Omental fat pad (tissue), 4 donors: ENCODE results near the gene USP9X. TPM values are rescaled to one million over a fixed set of nuclear protein-coding genes. Genes with fewer than 3 reads are reported as not detected.
"Not testable (repeated sequence)": the region's sequence is repeated elsewhere in the genome, so short reads cannot be mapped to it uniquely, and the experiment has no call there.

Experiments used
- ATAC-seq: fragments of 150-250 bp; one replicate; pipeline ENCODE4 v1.9.1; 2016; ENCODE audit warnings: mild to moderate bottlenecking, moderate library complexity; ENCODE audit not compliant: low FRiP score
- DNase-seq: peaks from one replicate; pipeline ENCODE4 v3.0.0-alpha.2; 2019; ENCODE audit warnings: low spot score
- total RNA-seq, 4 donors: library from RNA; depleted of rRNA; stranded (reverse); fragments of >200 nt; gene quantifications; one replicate each; pipeline ENCODE4 v1.1.0, GENCODE V29; 2016
- TF ChIP-seq, protein P1 (sequence below), 3 donors: fragments of 450-650 bp; IDR thresholded peaks; one replicate each; pipeline ENCODE4 v1.5.1; 2016 to 2017; ENCODE audit warnings: antibody characterized with exemption in 3 of 3, mild to moderate bottlenecking in 3 of 3, moderate library complexity in 2 of 3

The USP9X gene
- total RNA-seq, 4 donors from 2014 or later, result 72.4 to 160 (median 129) TPM

GRCh38 chrX:41142130-41142910, 57.1 kb downstream of the USP9X start:
- DNase-seq, result no peak
- TF ChIP-seq, protein P1, sequence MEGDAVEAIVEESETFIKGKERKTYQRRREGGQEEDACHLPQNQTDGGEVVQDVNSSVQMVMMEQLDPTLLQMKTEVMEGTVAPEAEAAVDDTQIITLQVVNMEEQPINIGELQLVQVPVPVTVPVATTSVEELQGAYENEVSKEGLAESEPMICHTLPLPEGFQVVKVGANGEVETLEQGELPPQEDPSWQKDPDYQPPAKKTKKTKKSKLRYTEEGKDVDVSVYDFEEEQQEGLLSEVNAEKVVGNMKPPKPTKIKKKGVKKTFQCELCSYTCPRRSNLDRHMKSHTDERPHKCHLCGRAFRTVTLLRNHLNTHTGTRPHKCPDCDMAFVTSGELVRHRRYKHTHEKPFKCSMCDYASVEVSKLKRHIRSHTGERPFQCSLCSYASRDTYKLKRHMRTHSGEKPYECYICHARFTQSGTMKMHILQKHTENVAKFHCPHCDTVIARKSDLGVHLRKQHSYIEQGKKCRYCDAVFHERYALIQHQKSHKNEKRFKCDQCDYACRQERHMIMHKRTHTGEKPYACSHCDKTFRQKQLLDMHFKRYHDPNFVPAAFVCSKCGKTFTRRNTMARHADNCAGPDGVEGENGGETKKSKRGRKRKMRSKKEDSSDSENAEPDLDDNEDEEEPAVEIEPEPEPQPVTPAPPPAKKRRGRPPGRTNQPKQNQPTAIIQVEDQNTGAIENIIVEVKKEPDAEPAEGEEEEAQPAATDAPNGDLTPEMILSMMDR (IDR thresholded peaks at IDR 0.05), result no peak
- ATAC-seq, result no peak

- DNase-seq, result no peak
- TF ChIP-seq, protein P1 (IDR thresholded peaks at IDR 0.05), result no peak
- no peak for ATAC-seq
Observed at GRCh38 chrX:41144873-41145272, 59.6 kb downstream of the USP9X start.

DNA sequence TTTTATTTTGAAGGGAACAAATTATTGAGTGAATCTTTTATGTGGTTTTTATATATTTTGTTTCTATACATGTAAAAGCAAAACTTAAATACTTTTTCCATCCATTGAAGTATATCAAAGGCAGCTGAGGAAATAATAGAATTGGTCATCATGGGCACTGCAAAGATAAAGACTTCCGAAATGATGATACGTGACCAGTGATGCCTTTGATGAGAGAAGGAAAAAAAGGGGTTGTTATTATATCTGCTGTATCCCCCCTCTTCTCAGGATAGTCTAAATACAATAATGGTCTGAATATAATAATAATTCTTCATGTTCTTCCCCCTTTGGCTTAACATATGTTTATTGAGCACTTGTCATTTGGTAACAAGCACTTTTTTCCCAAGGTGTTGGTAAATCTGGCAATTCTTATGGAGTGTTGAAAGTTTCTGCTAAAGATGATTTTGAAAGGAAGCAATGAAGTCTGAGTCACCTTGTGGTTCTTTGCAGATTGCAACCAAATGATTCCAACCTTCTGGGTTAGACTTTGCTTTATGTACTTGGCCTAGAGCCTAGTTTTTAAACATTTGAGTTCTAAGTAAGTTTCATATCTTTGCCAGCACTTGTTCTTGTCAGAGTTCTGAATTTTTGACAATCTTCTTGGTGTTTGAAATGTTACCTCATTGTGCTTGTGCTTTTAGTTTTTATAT, 60.8 kb downstream of the USP9X start:
- TF ChIP-seq, protein P1 (IDR thresholded peaks at IDR 0.05), result no peak
- DNase-seq (no peak), ATAC-seq (peak; percentile 41)

- DNase-seq (no peak), ATAC-seq (no peak)
- TF ChIP-seq, protein P1 (IDR thresholded peaks at IDR 0.05), result no peak
Observed at GRCh38 chrX:41148553-41148952, 63.3 kb downstream of the USP9X start.

DNA sequence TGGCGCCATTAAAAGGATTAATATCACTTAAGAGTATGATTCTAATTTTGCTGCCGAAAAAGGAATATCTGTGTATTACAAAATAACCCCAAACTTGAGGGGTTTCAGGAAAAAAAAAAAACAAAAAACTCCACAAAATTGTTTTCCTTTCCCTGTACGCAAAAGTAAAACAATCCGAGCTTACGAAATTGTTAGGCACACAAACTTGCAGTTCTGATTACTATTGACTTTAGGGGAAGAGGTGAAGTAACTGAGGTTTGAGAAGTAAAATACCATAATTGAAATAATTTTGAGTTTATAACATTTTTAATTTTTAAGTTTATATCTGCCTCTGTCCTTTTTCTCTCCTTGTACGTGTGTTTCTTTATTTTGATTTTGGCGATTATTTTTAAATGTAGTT, 64.8 kb downstream of the USP9X start:
- TF ChIP-seq, protein P1 (IDR thresholded peaks at IDR 0.05), result no peak
- ATAC-seq (no peak), DNase-seq (no peak)

- not testable (repeated sequence) for ATAC-seq, DNase-seq
Observed at GRCh38 chrX:41151726-41152125, 66.5 kb downstream of the USP9X start.

DNA sequence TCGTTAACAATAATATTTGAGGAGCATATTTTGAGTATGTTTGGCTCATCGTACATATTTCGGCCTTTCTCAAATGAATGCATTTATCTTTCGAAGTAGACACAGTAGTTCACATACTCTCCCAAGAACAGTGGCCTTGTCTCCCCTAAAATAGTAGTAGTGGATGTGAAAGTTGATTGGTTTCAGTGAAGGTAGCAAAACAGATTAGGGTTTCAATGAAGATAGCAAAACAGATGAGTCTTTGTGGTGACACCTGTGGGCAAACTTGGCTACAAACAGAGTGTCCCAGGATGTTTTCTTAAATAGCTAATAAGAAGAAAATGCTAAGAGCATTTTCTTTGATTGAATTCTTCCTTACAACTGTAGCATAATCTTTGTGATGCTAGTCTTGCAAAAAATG, 67.0 kb downstream of the USP9X start:
- DNase-seq, result no peak
- TF ChIP-seq, protein P1 (IDR thresholded peaks at IDR 0.05), result no peak
- ATAC-seq, result no peak
